Neuronal stem cell (in vitro differentiated cells): Measurements from ENCODE around the gene NOS3.

ENCODE experiments used
- DNase-seq: peaks from one replicate; pipeline ENCODE4 v3.0.0-alpha.2; 2013; ENCODE audit warnings: low spot score
- H2AFZ ChIP-seq: one replicate; pipeline ENCODE4 v1.6.1; 2013; ENCODE audit warnings: mild to moderate bottlenecking, low read length, inconsistent platforms
- H2AK5ac ChIP-seq: 2 replicates; pipeline ENCODE4 v1.6.1; 2013; ENCODE audit warnings: low read depth, mild to moderate bottlenecking, inconsistent platforms, low read length, moderate library complexity, mixed read lengths
- H2BK120ac ChIP-seq: 2 replicates; pipeline ENCODE4 v1.6.1; 2013; ENCODE audit warnings: low read depth, mild to moderate bottlenecking, inconsistent platforms, low read length, moderate library complexity, mixed read lengths
- H2BK12ac ChIP-seq: one replicate; pipeline ENCODE4 v1.6.1; 2013; ENCODE audit warnings: low read length, inconsistent platforms
- H2BK15ac ChIP-seq: 2 replicates; pipeline ENCODE4 v1.6.1; 2013; ENCODE audit warnings: mild to moderate bottlenecking, low read length, inconsistent platforms, mixed read lengths
- H2BK5ac ChIP-seq: one replicate; pipeline ENCODE4 v1.6.1; 2013; ENCODE audit warnings: inconsistent platforms, mild to moderate bottlenecking, low read length, moderate library complexity
- H3K14ac ChIP-seq: one replicate; pipeline ENCODE4 v1.6.1; 2013; ENCODE audit warnings: low read length, inconsistent platforms
- H3K18ac ChIP-seq: 2 replicates; pipeline ENCODE4 v1.6.1; 2013; ENCODE audit warnings: low read length, inconsistent platforms
- H3K23ac ChIP-seq: 2 replicates; pipeline ENCODE4 v1.6.1; 2013; ENCODE audit warnings: low read depth, mild to moderate bottlenecking, mixed read lengths, low read length, inconsistent platforms; ENCODE audit not compliant: poor library complexity
- H3K27ac ChIP-seq: replicated peaks from 3 replicates; pipeline ENCODE4 v1.5.1; 2013; ENCODE audit warnings: low read length, inconsistent platforms
- H3K27me3 ChIP-seq, 3 experiments: 2 replicates each; pipeline ENCODE4 v1.6.1; 2013; ENCODE audit warnings: low read length in 3 of 3, mild to moderate bottlenecking in 2 of 3, inconsistent platforms in 1 of 3, low read depth in 1 of 3, mixed read lengths in 1 of 3, moderate library complexity in 1 of 3; ENCODE audit not compliant: control insufficient read depth in 3 of 3, insufficient read depth in 3 of 3
- H3K36me3 ChIP-seq, 2 donors: replicated peaks in 1 of 2; 2 replicates each; pipeline ENCODE4 v1.6.1; 2013; ENCODE audit warnings: low read length in 2 of 2; ENCODE audit not compliant: control insufficient read depth in 2 of 2, insufficient read depth in 2 of 2
- H3K4ac ChIP-seq: 2 replicates; pipeline ENCODE4 v1.6.1; 2013; ENCODE audit warnings: inconsistent platforms, mild to moderate bottlenecking, low read length, moderate library complexity
- H3K4me1 ChIP-seq, 2 donors: 1 replicate in 1 of 2; 2 replicates in 1 of 2; pipeline ENCODE4 v1.6.1; 2013; ENCODE audit warnings: low read length in 2 of 2, low read depth in 1 of 2; ENCODE audit not compliant: control insufficient read depth in 2 of 2, insufficient read depth in 1 of 2
- H3K4me2 ChIP-seq: one replicate; pipeline ENCODE4 v1.6.1; 2013; ENCODE audit warnings: mild to moderate bottlenecking, low read length, inconsistent platforms; ENCODE audit not compliant: insufficient read depth, poor library complexity, severe bottlenecking
- H3K4me3 ChIP-seq, 2 donors: 2 replicates each; pipeline ENCODE4 v1.5.1; 2013; ENCODE audit warnings: low read length in 2 of 2, mild to moderate bottlenecking in 2 of 2, inconsistent platforms in 1 of 2, moderate library complexity in 1 of 2
- H3K79me1 ChIP-seq: one replicate; pipeline ENCODE4 v1.6.1; 2013; ENCODE audit warnings: low read depth, mild to moderate bottlenecking, inconsistent platforms, low read length, moderate library complexity
- H3K9ac ChIP-seq: one replicate; pipeline ENCODE4 v1.6.1; 2013; ENCODE audit warnings: mild to moderate bottlenecking, low read depth, low read length, inconsistent platforms; ENCODE audit not compliant: poor library complexity
- H3K9me3 ChIP-seq, 2 donors: replicated peaks in 1 of 2; 2 replicates each; pipeline versions ENCODE3 to v1.6.1; 2013; ENCODE audit warnings: low read length in 2 of 2, mild to moderate bottlenecking in 2 of 2, inconsistent platforms in 1 of 2, low read depth in 1 of 2, mixed read lengths in 1 of 2, moderate library complexity in 1 of 2; ENCODE audit not compliant: control insufficient read depth in 2 of 2, insufficient read depth in 1 of 2
- H4K8ac ChIP-seq: one replicate; pipeline ENCODE4 v1.6.1; 2013; ENCODE audit warnings: low read depth, mild to moderate bottlenecking, inconsistent platforms, low read length, moderate library complexity
- H4K91ac ChIP-seq: one replicate; pipeline ENCODE4 v1.6.1; 2013; ENCODE audit warnings: low read length, low read depth, mild to moderate bottlenecking, inconsistent platforms; ENCODE audit not compliant: poor library complexity
- WGBS, 2 donors: extraction: QIAGEN DNeasy Blood & Tissue Kit; methylation state at CpG; one replicate each; pipeline ENCODE4 v1.1.7; 2013; ENCODE audit warnings: missing lambda C conversion rate in 2 of 2, mixed read lengths in 1 of 2; ENCODE audit not compliant: insufficient read length in 2 of 2, insufficient replicate concordance in 1 of 2; ENCODE audit errors: extremely low coverage in 2 of 2; 5-methylcytosine and 5-hydroxymethylcytosine counted together

Gene NOS3

DNA sequence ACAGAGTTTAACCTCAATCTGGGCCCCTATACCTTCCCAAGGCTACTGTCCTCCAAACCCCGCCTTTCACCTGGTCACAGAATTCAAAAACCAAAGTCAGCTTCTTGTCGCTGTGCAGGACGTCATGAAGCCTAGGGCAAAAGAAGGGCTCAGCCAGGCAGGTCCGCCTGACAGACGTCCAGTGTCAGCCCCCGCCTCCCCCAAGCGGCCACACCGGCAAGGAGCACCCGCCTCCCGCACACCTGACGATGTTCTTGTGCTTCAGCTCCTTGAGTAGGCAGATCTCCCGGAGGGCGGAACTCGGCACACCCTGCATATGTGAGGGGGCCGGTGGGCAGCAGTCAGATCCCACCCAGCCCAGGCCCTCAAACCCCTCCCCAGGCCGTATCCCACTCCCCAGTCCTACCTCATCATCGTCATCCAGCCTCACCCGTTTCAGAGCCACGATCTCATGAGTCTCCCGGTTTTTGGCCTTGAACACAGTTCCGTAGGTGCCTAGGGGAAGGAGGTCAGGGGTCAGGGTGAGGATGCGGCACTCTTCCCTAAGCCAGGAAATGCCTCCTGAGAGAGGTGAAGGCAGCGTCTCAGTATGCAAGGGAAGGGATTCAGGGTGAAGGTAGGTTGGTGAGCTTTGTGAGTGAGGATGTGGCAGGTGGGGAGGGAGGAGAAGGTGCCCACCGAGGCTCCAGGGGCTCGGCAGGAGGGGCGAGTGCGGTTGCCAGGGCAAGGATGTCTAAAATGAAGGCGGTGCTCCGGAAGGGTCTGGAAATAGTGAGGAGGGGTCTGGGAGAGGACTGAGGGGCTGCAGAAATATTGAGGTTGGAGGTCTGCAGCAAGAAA is 66.1 kb downstream of the NOS3 start:
- Histone ChIP-seq H3K23ac (peak overlapping the region; percentile 15), H3K4ac (no peak overlapping the region), H2BK15ac (no peak overlapping the region), H3K27ac (no peak overlapping the region), H2BK5ac (no peak overlapping the region), H4K91ac (no peak overlapping the region), H3K9me3 (peaks cover 0 to 2% of the 10 kb centered on the region in 2 donors), H3K4me1 (peaks cover 25 to 29% of the 10 kb centered on the region in 2 donors), H2BK12ac (no peak overlapping the region), H2AK5ac (no peak overlapping the region), H3K79me1 (peaks cover 3% of the 10 kb centered on the region), H3K4me2 (peak overlapping the region; percentile 72), H3K27me3 (peaks cover 0 to 33% (median 0%) of the 10 kb centered on the region in 3 experiments), H3K9ac (peak overlapping the region; percentile 18), H4K8ac (no peak overlapping the region), H3K18ac (no peak overlapping the region), H2BK120ac (no peak overlapping the region), H3K4me3 (peak overlapping the region; percentile 61 to 81), H3K36me3 (peaks cover 3 to 7% of the 10 kb centered on the region in 2 donors), H2AFZ (peak overlapping the region; percentile 86), H3K14ac (no peak overlapping the region)
- no CpG with 5 or more reads among the region's 29 CpGs for WGBS, 2 donors
- DNase-seq: no peak

GRCh38 chr7:151057506-151057988 is 66.7 kb downstream of the NOS3 start, which contains the start of gene CDK5:
TSS of gene CDK5 (minus strand) at chr7:151057897. CDS start at chr7:151057848, 49 bp downstream.
- Histone ChIP-seq H3K27me3 (peaks cover 0 to 30% (median 0%) of the 10 kb centered on the region in 3 experiments), H3K4me2 (peak within 1 kb of the TSS; percentile 72), H2BK15ac (no peak within 1 kb of the TSS), H3K4ac (no peak within 1 kb of the TSS), H3K4me1 (peaks cover 25 to 34% of the 10 kb centered on the region in 2 donors), H3K79me1 (peaks cover 2% of the 10 kb centered on the region), H3K36me3 (peaks cover 2 to 12% of the 10 kb centered on the region in 2 donors), H3K23ac (peak within 1 kb of the TSS; percentile 15), H3K14ac (no peak within 1 kb of the TSS), H3K9ac (peak within 1 kb of the TSS; percentile 71), H2BK5ac (no peak within 1 kb of the TSS), H2AFZ (peak within 1 kb of the TSS; percentile 86), H3K18ac (peak within 1 kb of the TSS; percentile 66), H4K91ac (no peak within 1 kb of the TSS), H3K4me3 (peak within 1 kb of the TSS; percentile 61 to 81), H3K9me3 (peaks cover 0 to 1% of the 10 kb centered on the region in 2 donors), H4K8ac (no peak within 1 kb of the TSS), H3K27ac (peak within 1 kb of the TSS; percentile 57), H2BK12ac (no peak within 1 kb of the TSS), H2BK120ac (no peak within 1 kb of the TSS), H2AK5ac (no peak within 1 kb of the TSS)
- WGBS, 2 donors: no CpG with 5 or more reads among the region's 30 CpGs
- no peak for DNase-seq

DNA sequence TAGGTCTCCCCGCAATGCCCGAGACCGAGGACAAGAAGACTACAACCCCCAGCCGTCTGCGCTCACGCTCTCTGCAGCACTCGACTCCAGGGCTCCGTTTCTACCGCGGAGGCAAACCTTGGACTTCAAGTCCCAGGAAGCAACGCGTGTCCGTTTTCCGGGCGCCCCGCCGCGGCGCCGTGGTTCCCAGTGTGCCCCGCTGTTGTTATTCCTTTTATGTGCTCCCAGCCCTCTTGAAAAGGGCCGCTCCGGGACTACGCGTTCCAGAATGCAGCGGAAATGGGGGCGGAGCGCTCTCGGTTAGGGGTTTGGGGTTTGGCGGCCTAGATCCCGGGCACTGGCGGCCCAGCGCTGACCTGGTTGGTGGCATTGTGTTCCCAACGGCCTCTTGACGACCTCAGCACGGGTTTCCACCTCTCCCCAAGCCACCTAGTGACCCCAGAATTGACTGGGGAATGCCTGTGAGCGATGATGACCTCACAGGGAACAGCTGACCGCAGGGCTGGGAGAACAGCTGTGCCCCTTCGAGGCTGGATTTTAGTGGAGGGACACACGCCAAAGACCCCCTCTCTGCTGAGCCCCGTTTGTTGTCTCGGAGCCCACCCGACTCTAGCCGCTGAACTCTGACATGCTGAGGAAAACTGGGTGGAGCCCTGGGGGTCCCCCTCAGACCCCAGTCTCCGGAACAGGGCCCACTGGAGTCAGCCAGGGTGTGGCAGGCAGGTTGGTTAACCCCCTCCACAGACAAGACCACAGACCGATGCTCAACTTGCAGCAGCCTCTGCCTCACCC is 67.4 kb downstream of the NOS3 start:
- Histone ChIP-seq H3K23ac (no peak overlapping the region), H3K4me2 (peak overlapping the region; percentile 56), H3K4me1 (peaks cover 25 to 35% of the 10 kb centered on the region in 2 donors), H3K79me1 (peaks cover 2% of the 10 kb centered on the region), H3K36me3 (peaks cover 0 to 13% of the 10 kb centered on the region in 2 donors), H3K4ac (no peak overlapping the region), H3K9ac (peak overlapping the region; percentile 71), H3K27me3 (peaks cover 0 to 30% (median 0%) of the 10 kb centered on the region in 3 experiments), H2AK5ac (no peak overlapping the region), H2BK120ac (no peak overlapping the region), H3K18ac (peak overlapping the region; percentile 66), H3K9me3 (no peaks in the 10 kb centered on the region), H2BK12ac (no peak overlapping the region), H2BK15ac (no peak overlapping the region), H2BK5ac (no peak overlapping the region), H4K91ac (no peak overlapping the region), H4K8ac (no peak overlapping the region), H3K14ac (no peak overlapping the region), H2AFZ (peak overlapping the region; percentile 86), H3K27ac (peak overlapping the region; percentile 57), H3K4me3 (peak overlapping the region; percentile 61 to 71)
- DNase-seq: peak; percentile 99
- no CpG with 5 or more reads among the region's 46 CpGs for WGBS, 2 donors
